ENCODE measurements around the gene PRDM16. TPM values are rescaled to one million over a fixed set of nuclear protein-coding genes. Genes with fewer than 3 reads are reported as not detected.

PRDM16 gene
- total and polyA plus RNA-seq, 2 donors (not counting 1 experiment from before 2014, with no cell fraction given): 0.03 to 0.12 TPM

- ATAC-seq (ENCODE audit: low read depth) (no peak), DNase-seq (no peak)
- Histone ChIP-seq H3K27me3 (replicated peaks in 1 of 4; ENCODE audit: control extremely low read depth in 1 of 4, control insufficient read depth in 3 of 4, insufficient read depth in 4 of 4, low read length in 3 of 4) (peaks cover 0 to 6% (median 0%) of the 10 kb centered on the region in 4 experiments), H3K9ac (ENCODE audit: low read length) (no peak overlapping the region), H2AFZ (ENCODE audit: insufficient read depth, low read depth, low read length, poor library complexity, severe bottlenecking) (no peak overlapping the region), H3K4me1 (ENCODE audit: control insufficient read depth in 2 of 2, insufficient read depth in 2 of 2, low read length in 2 of 2) (peaks cover 0 to 7% of the 10 kb centered on the region in 2 donors), H3K36me3 (replicated peaks in 1 of 2; ENCODE audit: control extremely low read depth in 1 of 2, control insufficient read depth in 1 of 2, extremely low read depth in 1 of 2, insufficient read depth in 2 of 2, low read length in 1 of 2) (no peaks in the 10 kb centered on the region), H3K79me2 (ENCODE audit: control insufficient read depth, insufficient read depth, low read length) (no peaks in the 10 kb centered on the region), H3K4me3 (ENCODE audit: control extremely low read depth in 1 of 5, extremely low read depth in 1 of 5, insufficient read depth in 1 of 5, low read depth in 2 of 5, low read length in 4 of 5) (no peak overlapping the region), H3K4me2 (replicated peaks; ENCODE audit: low read depth, low read length, poor library complexity, severe bottlenecking) (no peak overlapping the region), H3K9me3 (ENCODE audit: control extremely low read depth in 1 of 3, control insufficient read depth in 2 of 3, insufficient read depth in 1 of 3, low read length in 2 of 3) (peaks cover 0 to 9% (median 0%) of the 10 kb centered on the region in 3 donors), H3K27ac (ENCODE audit: low read length in 2 of 2) (no peak overlapping the region), H4K20me1 (ENCODE audit: control insufficient read depth, insufficient read depth, low read length, poor library complexity, severe bottlenecking) (no peaks in the 10 kb centered on the region)
- no peak for TF ChIP-seq EZH2 (IDR thresholded peaks at IDR 0.05; ENCODE audit: borderline replicate concordance, insufficient read depth, low read depth, low read length, poor library complexity, severe bottlenecking)
- TF ChIP-seq CTCF (IDR thresholded peaks at IDR 0.05): no peak
- peaks cover 2% of the 10 kb centered on the region for H3K4me1 Mint-ChIP-seq
- no peak overlapping the region for H3K27ac Mint-ChIP-seq
- POLR2A ChIA-PET: no interaction called here
- peaks cover 9% of the 10 kb centered on the region for H3K27me3 Mint-ChIP-seq
- no peaks in the 10 kb centered on the region for H3K9me3 Mint-ChIP-seq (ENCODE audit: insufficient read depth)
- CTCF ChIA-PET: no interaction called here
- H3K4me3 Mint-ChIP-seq: no peak overlapping the region
- WGBS (ENCODE audit: insufficient coverage): 96% methylated on average over 23 of the region's 27 CpGs
- intact Hi-C loops (cut with micrococcal nuclease): no loop called here
Measured at GRCh38 chr1:3162322-3162882, 93.4 kb downstream of the PRDM16 start.

- H3K27ac ChIP-seq (ENCODE audit: low read length in 2 of 2): no peak overlapping the region
- no peaks in the 10 kb centered on the region for H4K20me1 ChIP-seq (ENCODE audit: control insufficient read depth, insufficient read depth, low read length, poor library complexity, severe bottlenecking)
- no peak overlapping the region for H3K4me2 ChIP-seq (replicated peaks; ENCODE audit: low read depth, low read length, poor library complexity, severe bottlenecking)
- no peak for DNase-seq
- 88% methylated on average over 15 of the region's 15 CpGs for WGBS (ENCODE audit: insufficient coverage)
- no peak overlapping the region for H2AFZ ChIP-seq (ENCODE audit: insufficient read depth, low read depth, low read length, poor library complexity, severe bottlenecking)
- H3K27ac Mint-ChIP-seq: no peak overlapping the region
- no peak for ATAC-seq (ENCODE audit: low read depth)
- no peak overlapping the region for H3K4me3 Mint-ChIP-seq
- peaks cover 0 to 7% of the 10 kb centered on the region in 2 donors for H3K4me1 ChIP-seq (ENCODE audit: control insufficient read depth in 2 of 2, insufficient read depth in 2 of 2, low read length in 2 of 2)
- peaks cover 0 to 6% (median 0%) of the 10 kb centered on the region in 4 experiments for H3K27me3 ChIP-seq (replicated peaks in 1 of 4; ENCODE audit: control extremely low read depth in 1 of 4, control insufficient read depth in 3 of 4, insufficient read depth in 4 of 4, low read length in 3 of 4)
- peaks cover 9% of the 10 kb centered on the region for H3K27me3 Mint-ChIP-seq
- ChIA-PET POLR2A (no interaction called here), CTCF (no interaction called here)
- peaks cover 0 to 9% (median 0%) of the 10 kb centered on the region in 3 donors for H3K9me3 ChIP-seq (ENCODE audit: control extremely low read depth in 1 of 3, control insufficient read depth in 2 of 3, insufficient read depth in 1 of 3, low read length in 2 of 3)
- H3K9me3 Mint-ChIP-seq (ENCODE audit: insufficient read depth): no peaks in the 10 kb centered on the region
- peaks cover 2% of the 10 kb centered on the region for H3K4me1 Mint-ChIP-seq
- intact Hi-C loops (cut with micrococcal nuclease): no loop called here
- H3K36me3 ChIP-seq (replicated peaks in 1 of 2; ENCODE audit: control extremely low read depth in 1 of 2, control insufficient read depth in 1 of 2, extremely low read depth in 1 of 2, insufficient read depth in 2 of 2, low read length in 1 of 2): no peaks in the 10 kb centered on the region
- H3K4me3 ChIP-seq (ENCODE audit: control extremely low read depth in 1 of 5, extremely low read depth in 1 of 5, insufficient read depth in 1 of 5, low read depth in 2 of 5, low read length in 4 of 5): no peak overlapping the region
- no peak for TF ChIP-seq EZH2 (IDR thresholded peaks at IDR 0.05; ENCODE audit: borderline replicate concordance, insufficient read depth, low read depth, low read length, poor library complexity, severe bottlenecking)
- no peak for TF ChIP-seq CTCF (IDR thresholded peaks at IDR 0.05)
- no peak overlapping the region for H3K9ac ChIP-seq (ENCODE audit: low read length)
- H3K79me2 ChIP-seq (ENCODE audit: control insufficient read depth, insufficient read depth, low read length): no peaks in the 10 kb centered on the region
Measured at GRCh38 chr1:3163356-3163755, 94.4 kb downstream of the PRDM16 start.
